ENCODE data around the gene WDR43. TPM values are rescaled to one million over a fixed set of nuclear protein-coding genes. Genes with fewer than 3 reads are reported as not detected.

The WDR43 gene
- total and polyA plus RNA-seq, 2 donors from 2014 or later: 9.6 to 40.5 TPM

- DNase-seq (no peak), FAIRE-seq (no peak)
- intact Hi-C loops (cut with DNase I): no loop called here
- TF ChIP-seq, protein P1, sequence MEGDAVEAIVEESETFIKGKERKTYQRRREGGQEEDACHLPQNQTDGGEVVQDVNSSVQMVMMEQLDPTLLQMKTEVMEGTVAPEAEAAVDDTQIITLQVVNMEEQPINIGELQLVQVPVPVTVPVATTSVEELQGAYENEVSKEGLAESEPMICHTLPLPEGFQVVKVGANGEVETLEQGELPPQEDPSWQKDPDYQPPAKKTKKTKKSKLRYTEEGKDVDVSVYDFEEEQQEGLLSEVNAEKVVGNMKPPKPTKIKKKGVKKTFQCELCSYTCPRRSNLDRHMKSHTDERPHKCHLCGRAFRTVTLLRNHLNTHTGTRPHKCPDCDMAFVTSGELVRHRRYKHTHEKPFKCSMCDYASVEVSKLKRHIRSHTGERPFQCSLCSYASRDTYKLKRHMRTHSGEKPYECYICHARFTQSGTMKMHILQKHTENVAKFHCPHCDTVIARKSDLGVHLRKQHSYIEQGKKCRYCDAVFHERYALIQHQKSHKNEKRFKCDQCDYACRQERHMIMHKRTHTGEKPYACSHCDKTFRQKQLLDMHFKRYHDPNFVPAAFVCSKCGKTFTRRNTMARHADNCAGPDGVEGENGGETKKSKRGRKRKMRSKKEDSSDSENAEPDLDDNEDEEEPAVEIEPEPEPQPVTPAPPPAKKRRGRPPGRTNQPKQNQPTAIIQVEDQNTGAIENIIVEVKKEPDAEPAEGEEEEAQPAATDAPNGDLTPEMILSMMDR (IDR thresholded peaks at IDR 0.05; ENCODE audit: borderline replicate concordance, extremely low read depth, insufficient read depth): no peak
- Histone ChIP-seq H3K27ac (ENCODE audit: low read depth in 2 of 2, low read length in 2 of 2) (no peak overlapping the region), H3K27me3 (ENCODE audit: control insufficient read depth, insufficient read depth, low read length) (no peaks in the 10 kb centered on the region), H3K36me3 (ENCODE audit: control insufficient read depth in 2 of 3, insufficient read depth in 3 of 3, low read length in 3 of 3) (no peaks in the 10 kb centered on the region), H3K4me3 (ENCODE audit: low read length in 3 of 3) (no peak overlapping the region), H3K9me3 (ENCODE audit: control insufficient read depth in 2 of 3, insufficient read depth in 1 of 3, low read length in 3 of 3) (no peaks in the 10 kb centered on the region), H3K9ac (ENCODE audit: low read length in 3 of 3) (no peak overlapping the region), H3K4me1 (ENCODE audit: control insufficient read depth in 2 of 3, insufficient read depth in 2 of 3, low read depth in 1 of 3, low read length in 3 of 3) (peaks cover 0 to 2% (median 0%) of the 10 kb centered on the region in 3 donors)
These were observed 99.6 kb downstream of the WDR43 start for GRCh38 chr2:28994074-28994473.

DNA sequence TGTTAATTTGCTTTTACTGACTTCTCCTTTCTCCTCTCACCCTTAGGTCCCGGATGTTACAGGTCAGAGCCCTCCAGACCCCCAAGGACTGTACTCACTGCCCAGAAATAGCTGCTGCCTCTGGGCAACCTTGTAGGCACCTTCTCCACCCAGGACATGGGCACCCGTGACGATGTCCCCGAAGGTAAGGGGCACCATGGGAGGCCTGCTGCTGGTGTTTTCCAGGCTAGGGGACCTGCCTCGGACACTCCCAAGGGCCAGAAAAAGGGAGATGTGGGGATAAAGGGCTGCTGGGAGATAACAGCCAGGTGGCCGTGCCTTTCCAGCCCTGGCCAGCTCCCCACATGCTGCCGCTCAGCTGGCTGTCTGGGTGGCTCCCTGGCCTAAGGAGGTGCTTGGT, 100.2 kb downstream of the WDR43 start:
- TF ChIP-seq, protein P1 (IDR thresholded peaks at IDR 0.05; ENCODE audit: borderline replicate concordance, extremely low read depth, insufficient read depth): no peak
- no peak overlapping the region for H3K4me3 ChIP-seq (ENCODE audit: low read length in 3 of 3)
- no peaks in the 10 kb centered on the region for H3K27me3 ChIP-seq (ENCODE audit: control insufficient read depth, insufficient read depth, low read length)
- H3K9ac ChIP-seq (ENCODE audit: low read length in 3 of 3): no peak overlapping the region
- FAIRE-seq (no peak), DNase-seq (no peak)
- intact Hi-C loops (cut with DNase I): no loop called here
- H3K27ac ChIP-seq (ENCODE audit: low read depth in 2 of 2, low read length in 2 of 2): no peak overlapping the region
- peaks cover 0 to 2% (median 0%) of the 10 kb centered on the region in 3 donors for H3K4me1 ChIP-seq (ENCODE audit: control insufficient read depth in 2 of 3, insufficient read depth in 2 of 3, low read depth in 1 of 3, low read length in 3 of 3)
- no peaks in the 10 kb centered on the region for H3K9me3 ChIP-seq (ENCODE audit: control insufficient read depth in 2 of 3, insufficient read depth in 1 of 3, low read length in 3 of 3)
- no peaks in the 10 kb centered on the region for H3K36me3 ChIP-seq (ENCODE audit: control insufficient read depth in 2 of 3, insufficient read depth in 3 of 3, low read length in 3 of 3)

DNA sequence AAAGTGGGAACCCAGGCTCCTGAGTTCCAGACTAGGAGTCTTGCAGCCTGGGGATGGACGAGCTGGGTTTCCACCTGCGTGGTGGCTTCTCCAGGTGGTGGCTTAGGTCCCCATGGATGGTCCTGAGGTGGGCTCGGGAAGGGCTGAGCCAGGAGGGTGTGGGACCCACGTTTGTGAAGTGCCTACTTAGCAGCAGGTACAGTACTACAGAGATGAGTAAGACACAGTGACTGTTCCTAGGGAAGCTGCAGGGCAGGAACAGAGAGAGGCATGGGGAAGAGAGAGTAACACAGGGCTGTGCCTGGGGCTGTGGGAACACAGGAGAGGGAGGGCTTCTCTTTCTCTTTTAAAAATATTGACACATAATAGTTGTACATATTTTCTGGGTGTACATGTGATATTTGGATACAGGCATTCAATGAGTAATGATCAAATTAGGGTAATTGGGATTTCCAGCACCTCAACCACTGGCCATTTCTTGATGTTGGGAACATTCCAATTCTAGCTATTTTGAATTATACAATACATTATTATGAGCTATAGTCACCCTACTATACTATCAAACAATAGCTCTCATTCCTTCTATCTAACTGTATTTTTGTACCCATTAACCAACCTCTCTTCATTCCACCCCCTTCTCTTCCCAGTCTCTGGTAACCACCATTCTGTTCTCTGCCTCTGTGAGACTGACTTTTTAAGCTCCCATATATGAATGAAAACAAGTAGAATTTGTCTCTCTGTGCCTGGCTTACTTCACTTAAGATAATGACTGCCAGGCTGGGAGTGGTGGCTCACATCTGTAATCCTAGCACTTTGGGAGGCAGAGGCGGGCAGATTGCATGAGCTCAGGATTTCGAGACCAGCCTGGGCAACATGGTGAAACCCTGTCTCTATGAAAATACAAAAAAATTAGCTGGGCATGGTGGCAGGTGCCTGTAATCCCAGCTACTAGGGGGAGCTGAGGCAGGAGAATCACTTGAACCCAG, 101.6 kb downstream of the WDR43 start:
- DNase-seq (no peak), FAIRE-seq (no peak)
- intact Hi-C loops (cut with DNase I): no loop called here
- Histone ChIP-seq H3K4me1 (ENCODE audit: control insufficient read depth in 2 of 3, insufficient read depth in 2 of 3, low read depth in 1 of 3, low read length in 3 of 3) (peaks cover 0 to 2% (median 0%) of the 10 kb centered on the region in 3 donors), H3K9me3 (ENCODE audit: control insufficient read depth in 2 of 3, insufficient read depth in 1 of 3, low read length in 3 of 3) (no peaks in the 10 kb centered on the region), H3K27me3 (ENCODE audit: control insufficient read depth, insufficient read depth, low read length) (no peaks in the 10 kb centered on the region), H3K9ac (ENCODE audit: low read length in 3 of 3) (no peak overlapping the region), H3K36me3 (ENCODE audit: control insufficient read depth in 2 of 3, insufficient read depth in 3 of 3, low read length in 3 of 3) (no peaks in the 10 kb centered on the region), H3K27ac (ENCODE audit: low read depth in 2 of 2, low read length in 2 of 2) (no peak overlapping the region), H3K4me3 (ENCODE audit: low read length in 3 of 3) (no peak overlapping the region)
- TF ChIP-seq, protein P1 (IDR thresholded peaks at IDR 0.05; ENCODE audit: borderline replicate concordance, extremely low read depth, insufficient read depth): no peak
